HG03103 (cell line): ENCODE results near the gene HPDL.
A peak's percentile ranks its signal among the peaks of the same experiment; 100 is the strongest.

Source experiments
- ATAC-seq: cut with Tn5 transposase; IDR thresholded peaks from one replicate; pipeline ENCODE4 v1.9.1; 2021; ENCODE audit warnings: low read depth; ENCODE audit not compliant: unreplicated experiment

Gene HPDL

DNA sequence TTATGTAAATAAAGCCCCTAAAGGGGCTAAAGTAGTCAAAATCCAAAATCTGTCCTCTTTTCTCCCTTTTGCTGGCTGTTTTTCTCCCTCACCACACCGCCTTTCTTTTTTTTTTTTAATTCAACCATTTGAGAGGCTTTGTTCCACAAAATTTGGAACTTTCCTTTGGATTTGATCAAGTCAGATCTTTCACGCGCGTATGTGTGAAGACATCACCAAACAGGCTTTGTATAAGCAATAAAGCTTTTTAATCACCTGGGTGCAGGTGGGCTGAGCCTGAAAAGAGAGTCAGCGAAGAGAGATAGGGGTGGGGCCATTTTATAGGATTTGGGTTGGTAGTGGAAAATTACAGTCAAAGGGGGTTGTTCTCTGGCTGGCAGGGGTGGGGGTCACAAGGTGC lies 5.3 kb upstream of the HPDL start:
- no peak for ATAC-seq

DNA sequence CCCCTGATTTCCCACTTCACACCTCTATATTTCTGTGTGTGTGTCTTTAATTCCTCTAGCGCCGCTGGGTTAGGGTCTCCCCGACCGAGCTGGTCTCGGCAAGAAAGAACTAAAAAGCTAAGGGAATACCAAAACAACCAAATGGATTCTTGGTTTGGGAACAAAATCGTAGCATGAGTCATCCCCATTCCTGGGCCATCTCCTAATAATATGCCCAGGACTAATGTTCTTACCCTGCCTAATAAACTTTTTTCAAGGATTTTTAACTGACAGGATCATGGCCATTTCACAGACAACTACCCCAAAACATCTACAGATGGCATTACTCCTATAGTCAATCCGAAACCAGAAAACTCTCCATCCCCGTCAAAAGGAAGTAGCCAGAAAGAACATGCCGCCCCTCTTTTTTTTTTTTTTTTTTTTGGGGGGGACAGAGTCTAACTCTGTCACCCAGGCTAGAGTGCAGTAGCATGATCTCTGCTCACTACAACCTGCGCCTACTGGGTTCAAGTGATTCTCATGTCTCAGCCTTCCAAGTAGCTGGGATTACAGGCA lies 4.1 kb upstream of the HPDL start:
- no peak for ATAC-seq

DNA sequence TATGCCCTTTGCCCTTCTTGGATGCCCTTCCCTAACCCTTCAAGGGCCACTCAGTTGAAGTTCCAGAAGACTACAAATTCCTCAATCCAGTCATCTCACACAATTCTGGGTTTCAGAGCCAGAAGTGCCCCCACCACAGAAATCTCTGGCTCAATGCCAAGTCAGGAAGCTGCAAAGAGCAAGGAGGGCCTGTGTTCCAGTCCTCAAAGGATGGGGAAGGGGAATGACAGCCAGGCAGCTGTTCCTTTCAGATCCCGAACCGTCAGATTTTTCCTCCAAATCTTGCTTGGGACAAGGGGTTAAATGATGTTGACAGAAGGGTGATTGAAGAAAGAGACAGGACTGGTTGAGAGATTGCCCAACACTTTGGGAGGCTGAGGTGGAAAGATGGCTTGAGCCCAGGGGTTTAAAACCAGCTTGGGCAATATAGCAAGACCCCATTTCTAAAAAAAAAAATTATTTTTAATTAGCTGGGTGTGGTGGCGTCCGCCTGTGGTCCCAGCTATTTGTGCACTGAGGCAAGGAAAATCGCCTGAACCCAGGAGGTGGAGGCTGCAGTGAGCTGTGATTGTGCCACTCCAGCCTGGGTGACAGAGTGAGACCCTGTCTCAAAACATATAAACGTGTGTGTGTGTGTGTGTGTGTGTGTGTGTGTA lies 716 bp upstream of the HPDL start:
- ATAC-seq = no peak

DNA sequence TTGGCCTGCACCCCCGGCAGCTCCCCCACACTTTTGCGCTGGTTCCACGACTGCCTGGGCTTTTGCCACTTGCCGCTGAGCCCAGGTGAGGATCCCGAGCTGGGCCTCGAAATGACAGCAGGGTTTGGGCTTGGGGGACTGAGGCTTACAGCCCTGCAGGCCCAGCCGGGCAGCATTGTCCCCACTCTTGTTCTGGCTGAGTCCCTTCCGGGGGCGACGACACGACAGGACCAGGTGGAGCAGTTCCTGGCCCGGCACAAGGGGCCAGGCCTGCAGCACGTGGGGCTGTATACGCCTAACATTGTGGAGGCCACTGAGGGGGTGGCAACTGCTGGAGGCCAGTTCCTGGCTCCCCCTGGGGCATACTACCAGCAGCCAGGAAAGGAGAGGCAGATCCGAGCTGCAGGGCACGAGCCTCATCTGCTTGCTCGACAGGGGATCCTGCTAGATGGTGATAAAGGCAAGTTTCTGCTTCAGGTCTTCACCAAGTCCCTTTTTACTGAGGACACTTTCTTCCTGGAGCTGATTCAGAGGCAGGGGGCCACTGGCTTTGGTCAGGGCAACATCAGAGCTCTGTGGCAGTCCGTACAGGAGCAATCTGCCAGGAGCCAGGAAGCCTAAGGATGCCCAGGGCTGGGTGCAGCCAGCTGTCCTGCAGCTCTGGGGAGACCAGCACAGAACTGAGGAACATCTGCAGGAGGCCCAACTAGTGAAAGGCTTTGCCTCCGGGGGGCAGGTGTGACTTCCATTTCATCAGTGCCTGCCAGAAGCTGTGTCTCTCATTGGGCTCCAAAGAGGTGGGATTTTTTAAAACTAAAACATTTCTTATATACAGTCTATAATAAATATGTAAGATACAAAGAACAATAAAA lies 1.2 kb downstream of the HPDL start:
- no peak for ATAC-seq

DNA sequence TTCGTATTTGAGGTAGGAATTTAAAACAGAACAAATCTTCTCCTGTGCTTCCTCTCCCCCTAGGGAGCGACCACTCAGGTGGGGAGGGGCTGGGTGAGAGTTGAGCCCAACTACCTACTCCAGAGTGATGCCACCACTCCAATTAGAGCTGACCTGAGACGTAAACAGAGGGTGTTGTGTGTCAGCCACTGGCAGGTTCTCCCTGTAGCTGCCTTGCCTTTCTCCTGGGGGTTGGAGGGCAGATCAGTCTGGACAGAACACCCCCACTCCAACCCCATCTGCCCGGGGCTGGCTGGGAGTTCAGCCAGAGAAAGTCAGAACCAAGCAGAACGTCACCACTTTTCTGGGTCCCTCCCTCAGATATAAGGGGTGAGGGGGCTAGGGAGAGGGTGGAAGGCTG lies 2.0 kb downstream of the HPDL start:
- no peak for ATAC-seq

DNA sequence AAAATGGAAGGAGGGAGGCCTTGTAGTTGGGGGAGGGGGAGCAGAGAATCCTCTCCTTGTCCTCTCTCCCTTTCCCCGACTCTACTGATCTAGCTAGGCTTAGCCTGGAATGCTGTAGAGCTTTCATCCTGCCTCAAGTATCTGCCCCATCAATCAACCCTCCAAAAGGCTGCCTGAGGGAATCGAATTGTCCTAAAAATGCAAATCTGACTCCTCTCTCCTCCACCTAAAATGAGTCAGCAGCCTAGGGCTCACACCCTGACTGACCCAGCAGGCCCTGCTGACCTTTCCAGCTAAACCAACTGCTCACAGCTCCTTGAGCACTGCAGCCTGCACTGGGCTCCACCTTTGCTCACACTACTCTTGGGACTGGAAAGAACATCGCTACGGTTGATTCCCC lies 2.8 kb downstream of the HPDL start:
- ATAC-seq = no peak

DNA sequence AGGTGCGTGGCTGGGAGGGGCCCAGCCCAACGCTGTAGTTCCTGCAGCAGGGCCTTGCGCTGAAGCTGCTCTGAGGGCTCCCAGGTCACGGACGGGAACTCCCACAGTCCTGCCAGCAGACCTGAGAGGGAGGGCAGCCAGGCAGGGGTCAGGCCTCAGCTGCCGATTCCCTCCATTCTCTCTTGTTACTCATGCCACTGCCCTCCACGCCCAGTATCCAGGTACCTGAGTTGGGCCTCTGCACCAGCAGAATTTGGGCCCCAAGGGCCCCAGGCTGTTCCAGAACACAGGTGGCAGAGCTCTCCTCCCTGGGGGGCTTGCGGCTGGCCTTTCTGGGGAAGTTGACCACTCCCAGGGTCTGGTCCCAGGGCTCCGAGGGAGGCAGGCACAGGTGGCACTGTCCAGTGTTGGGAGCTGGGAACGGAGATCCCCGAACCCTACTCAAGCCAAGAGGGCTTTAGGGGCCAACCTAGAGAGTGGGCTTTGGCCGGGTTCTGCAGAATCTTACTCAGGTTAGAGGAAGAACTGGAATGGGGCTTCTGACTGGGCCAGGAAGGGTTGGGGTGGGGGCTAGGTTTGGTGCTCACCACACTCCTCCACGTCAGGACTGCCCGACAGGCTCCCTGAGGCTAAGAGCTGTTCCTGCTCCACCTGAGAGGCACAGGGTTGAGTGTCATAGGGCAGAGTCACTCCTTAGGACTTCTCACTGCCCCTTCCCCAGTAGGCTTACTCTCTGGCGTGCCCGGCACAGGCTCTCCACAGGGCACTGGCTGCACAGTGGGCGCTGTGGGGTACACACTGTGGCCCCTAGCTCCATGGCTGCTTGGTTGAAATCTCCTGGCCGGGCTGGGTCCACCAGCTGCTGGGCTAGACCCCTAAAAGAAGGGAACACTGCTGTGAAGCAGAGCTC lies 5.0 kb downstream of the HPDL start:
- ATAC-seq = no peak

DNA sequence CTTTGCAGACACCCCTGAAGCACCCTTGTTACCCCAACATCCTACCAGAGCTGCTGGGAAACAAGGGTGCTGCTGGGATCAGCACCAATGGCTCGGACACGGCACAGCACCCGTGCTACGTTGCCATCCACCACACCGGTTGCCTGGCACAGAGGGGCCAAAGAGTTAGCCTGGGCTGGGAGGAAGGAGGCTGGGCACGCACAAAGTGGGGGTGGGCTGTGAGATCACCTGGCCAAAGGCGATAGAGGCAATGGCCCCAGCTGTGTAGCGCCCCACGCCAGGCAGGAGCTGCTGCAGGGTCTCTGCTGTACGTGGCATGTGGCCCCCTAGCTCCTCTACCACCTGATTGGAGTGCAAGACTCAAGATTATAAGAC lies 5.6 kb downstream of the HPDL start:
- no peak for ATAC-seq

DNA sequence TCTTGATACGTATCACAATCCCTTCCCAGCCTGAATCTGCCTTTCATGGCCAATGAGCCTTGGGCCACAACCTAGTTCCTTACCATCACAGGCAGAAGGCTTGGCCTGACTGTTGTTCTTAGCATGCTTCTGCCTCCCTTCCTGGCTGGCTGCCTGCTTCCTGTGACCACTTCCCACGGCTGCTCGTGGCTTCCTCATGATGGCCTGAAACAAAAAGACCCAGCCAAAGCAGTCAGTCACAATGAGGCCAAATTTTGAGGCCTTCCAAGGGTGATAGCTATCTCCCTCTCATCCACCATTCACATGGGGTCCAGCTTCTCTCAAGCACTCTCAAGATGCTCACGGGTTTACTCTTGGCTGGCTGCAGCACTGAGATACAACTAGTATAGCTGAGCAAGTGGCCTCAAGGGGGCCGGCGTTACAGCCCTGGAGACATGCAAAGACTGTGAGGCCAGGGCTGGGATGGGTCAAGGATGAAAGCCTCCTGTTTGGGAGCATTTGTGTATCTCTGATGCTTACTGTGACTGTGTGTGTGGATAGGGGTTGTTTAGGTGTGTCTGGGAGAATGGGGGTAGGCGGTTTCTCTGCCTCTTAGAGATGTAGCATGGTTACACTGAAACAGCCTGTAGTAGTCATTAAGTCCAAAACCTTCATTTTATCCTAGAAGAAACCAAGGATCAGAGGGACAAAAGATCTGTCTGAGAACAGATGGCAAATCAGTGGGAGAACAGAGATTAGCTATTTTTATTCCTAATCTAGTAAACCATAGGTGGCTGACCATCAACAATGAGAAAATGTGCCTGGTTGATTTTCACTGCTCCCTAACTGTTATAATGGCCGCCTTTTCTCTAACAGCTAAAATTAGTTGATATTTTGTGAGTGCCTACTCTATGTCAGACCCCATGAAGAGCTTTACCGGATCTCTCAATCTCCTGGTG lies 7.9 kb downstream of the HPDL start:
- no peak for ATAC-seq

DNA sequence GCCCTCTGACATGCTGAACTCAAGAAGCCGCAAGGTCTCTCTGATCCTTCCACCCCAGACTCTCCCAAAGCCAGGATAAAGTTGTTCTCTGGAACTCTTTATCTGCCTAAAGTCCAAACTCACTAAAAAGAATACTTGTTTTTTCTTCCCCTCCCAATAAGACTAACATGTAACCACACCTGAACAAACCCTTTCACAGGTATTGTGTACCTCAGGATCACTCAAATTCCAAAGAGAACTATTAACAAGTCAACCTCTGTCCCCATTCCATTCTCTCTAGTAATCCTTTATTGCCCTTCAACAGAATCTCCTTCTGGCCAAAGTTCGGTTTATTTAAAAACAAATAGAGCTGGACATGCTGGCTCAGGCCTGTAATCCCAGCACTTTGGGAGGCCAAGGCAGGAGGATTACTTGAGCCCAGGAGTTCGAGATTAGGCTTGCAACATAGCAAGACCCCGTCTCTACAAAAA lies 9.2 kb downstream of the HPDL start:
- no peak for ATAC-seq

DNA sequence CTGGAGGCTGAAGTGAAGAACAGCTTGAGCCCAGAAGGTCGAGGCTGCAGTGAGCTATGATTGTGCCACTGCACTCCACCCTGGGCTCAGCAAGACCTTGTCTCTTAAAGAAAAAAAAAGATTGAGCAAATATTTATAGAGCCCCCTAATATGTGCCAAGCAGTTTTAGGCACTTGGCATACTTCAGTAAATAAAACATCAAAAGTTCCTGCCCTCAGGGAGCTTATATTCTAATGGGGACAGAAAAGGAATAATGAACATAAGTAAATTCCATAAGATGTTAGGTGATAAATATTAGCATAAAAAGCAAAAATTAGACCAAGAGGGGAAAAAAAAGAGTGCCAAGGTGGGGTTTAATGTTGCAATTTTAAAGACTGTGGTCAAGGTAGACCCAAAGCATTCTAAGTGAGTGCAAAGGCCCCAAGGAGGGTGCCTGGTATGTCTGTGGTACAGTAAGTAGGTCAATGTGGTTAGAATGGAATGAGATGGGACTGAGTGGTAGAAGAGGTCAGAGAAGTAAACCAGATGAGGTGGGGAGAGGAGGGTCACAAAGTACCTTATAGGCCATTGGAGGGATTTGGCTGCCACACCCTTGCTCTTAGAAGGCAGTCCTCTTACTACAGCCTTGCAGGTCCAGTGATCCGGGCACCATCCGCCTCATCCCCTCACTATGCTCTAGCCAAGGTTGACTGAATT lies 11.1 kb downstream of the HPDL start:
- no peak for ATAC-seq

DNA sequence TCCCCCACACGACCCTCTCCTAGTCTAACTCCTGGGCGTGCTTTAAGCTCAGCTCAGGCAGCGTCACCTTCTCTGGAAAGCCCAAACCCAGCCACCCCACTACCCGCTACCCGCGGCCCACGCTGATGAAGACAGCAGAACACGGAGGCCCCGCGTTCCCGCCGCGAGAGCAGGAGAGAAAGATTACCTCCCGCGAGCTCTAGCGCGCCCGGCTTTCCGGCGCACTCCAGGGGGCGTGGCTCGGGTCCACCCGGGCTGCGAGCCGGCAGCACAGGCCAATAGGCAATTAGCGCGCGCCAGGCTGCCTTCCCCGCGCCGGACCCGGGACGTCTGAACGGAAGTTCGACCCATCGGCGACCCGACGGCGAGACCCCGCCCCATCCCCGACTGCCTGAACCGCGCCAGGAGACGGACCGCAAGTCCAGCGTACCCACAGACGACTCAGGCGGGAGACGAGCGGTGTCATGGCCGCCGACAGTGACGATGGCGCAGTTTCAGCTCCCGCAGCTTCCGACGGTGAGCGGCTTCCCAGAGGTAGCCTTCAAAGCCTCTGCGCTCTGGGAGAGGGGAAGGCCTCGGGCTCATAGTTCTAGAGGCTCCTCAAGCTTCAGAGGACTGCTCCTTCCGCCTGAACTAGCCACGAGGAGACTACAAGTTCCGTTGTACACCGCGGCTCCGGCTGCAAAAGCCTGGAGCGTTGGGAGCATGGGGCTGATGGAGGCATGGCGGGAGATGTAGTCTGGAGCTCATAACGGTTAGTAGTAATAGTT lies 13.3 kb downstream of the HPDL start, which contains the start of the genes MUTYH and TOE1:
MUTYH (minus strand) TSS at position 652 of the 770 bp plus-strand sequence. CDS start 5,935 bp downstream, outside the sequence.
TOE1 (plus strand) TSS at position 382 of the 770 bp plus-strand sequence; CDS start at position 465, 83 bp downstream.
- peak; percentile 66 for ATAC-seq

DNA sequence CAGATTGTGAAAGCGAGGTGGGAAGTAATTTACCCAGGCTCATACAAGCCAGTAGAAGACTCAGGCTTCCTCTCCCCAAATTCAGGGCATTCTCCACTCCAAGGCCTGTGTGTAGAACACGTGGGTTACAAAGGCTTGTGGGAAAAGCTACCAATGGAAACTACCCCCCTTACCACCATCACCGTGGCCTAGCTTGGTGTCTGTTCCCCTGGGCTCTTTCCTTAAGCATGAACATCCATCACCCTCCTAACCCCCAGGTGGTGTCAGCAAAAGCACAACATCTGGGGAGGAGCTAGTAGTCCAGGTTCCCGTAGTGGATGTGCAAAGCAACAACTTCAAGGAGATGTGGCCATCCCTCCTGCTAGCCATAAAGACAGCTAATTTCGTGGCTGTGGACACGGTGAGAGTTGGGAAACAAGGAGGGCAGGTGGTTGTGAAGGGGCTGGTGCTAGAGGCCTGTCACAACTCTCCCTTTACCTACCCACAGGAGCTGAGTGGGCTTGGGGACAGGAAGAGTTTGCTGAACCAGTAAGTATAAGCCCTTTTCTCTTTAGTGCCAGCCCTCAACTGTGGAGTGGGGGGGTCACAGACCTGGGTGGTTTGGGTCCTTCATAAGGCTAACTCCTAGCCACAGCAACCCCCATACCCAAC lies 14.2 kb downstream of the HPDL start:
- ATAC-seq = no peak

DNA sequence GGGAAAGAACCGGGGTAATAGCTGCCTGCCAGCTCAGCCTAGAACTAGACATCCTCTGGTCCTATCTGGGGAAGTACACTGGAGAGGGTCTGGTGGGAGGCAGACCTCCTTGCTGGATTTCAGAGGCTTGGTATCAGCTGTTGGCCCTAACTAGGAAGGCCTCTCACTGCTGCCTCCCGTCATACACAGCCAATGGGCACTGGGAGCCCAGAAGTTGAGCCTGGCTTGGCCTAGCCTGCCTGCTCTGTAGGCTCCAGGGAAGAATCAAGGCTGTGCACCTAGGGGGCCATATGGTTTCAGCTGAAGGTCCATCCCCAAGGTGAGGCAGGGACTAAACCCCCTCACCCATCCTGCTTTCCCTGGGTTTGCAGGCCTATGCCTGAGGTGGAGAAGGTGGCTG lies 17.8 kb downstream of the HPDL start:
- ATAC-seq = no peak

DNA sequence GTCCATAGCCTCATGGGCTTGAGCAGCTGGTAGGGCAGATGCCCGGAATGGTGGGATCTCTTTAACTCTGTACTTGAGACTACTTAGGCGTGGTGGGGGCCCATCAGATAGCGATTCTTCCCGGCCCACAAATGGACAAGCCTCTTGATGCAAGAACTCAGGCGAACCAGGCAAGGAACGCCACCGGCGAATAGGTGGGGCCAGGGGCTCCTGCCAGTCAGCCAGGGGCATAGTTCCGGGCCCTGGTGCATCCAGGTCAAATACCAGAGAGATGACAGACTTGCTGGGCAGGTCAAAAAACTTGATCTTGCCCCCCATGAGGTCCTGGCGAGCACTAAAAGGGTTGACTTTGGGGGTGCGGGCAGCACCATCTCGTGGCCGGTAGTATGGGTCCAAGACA lies 18.3 kb downstream of the HPDL start:
- no peak for ATAC-seq

DNA sequence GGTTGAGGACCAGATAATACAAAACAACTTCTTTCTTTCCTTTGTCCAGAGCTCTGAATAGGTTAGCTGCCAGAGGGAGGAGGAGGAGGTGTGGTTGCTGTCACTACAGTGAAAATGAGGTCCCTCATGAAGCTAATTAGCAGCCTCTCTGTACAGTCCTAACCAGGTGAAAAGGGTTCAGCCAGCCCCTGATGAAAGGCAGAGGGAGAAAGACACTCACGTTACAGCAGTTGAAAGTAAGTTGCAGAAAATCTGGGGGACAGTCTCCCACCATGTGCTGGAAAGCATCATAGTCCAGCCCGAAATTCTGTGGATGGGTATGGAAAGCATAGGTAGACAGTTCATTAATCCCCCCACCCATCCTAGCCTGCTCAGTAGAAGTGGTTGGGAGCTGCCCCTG lies 19.8 kb downstream of the HPDL start:
- ATAC-seq = no peak

DNA sequence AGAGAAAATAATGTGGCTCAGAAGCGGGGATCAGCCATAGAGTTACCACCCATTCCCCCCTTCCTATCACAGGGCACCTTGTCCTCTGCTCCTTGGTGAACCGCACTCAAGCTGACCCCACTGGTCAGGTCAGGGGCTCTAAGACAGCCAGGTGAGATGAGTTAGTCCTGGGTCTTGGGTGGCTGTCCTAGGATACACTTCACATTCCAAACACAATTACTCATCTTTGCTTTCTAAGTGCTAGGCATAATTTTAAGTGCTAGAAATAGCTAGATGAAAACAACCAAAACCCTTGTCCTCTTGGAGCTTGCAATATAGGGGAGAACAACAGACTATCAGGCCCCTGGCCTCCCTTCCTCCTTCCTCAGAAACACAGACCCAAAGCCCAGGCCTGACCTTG lies 21.3 kb downstream of the HPDL start:
- no peak for ATAC-seq

DNA sequence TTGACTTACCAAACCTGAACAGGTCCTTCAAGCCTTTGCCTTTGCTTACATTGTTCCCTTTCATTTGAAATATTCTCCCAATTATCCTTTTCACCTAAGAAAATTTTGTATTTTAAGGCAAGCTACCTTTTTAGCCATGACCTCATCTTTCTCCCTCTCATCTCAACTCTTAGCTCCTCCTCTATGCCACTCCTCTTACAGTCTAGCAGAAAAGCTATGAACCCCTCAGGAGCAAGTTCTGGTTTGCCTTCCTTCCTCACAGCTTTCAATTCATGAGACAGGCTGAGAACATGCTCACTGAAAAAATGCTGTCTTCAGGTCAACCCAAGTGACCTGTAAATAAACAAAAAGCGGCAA lies 21.9 kb downstream of the HPDL start:
- ATAC-seq = no peak
